Stimulated activated naive B cell treated with anti-CD40 and anti-IgM and Interleukin-4, amounts not matched to agents 10 μg/mL and 1 μg/mL and 100 μg/mL, for 72 hours (primary cell): Measurements from ENCODE around the gene ATF1.
A peak's percentile ranks its signal among the peaks of the same experiment; 100 is the strongest.
"Not testable (repeated sequence)": the region's sequence is repeated elsewhere in the genome, so short reads cannot be mapped to it uniquely, and the experiment has no call there.

Experiments
- ATAC-seq, 2 donors: fragments of 150-1000 bp; cut with Tn5 transposase; replicated peaks; 2 replicates each; pipeline ENCODE4 v1.10.0; 2021; ENCODE audit warnings: moderate library complexity in 1 of 2
- DNase-seq: peaks from one replicate; pipeline ENCODE4 v3.0.0; 2021
- H3K27ac Mint-ChIP-seq: one replicate; pipeline ENCODE4 v1.8.0; 2022; ENCODE audit warnings: mild to moderate bottlenecking, mixed read lengths
- H3K27me3 Mint-ChIP-seq, 2 donors: one replicate each; pipeline ENCODE4 v1.8.0; 2022; ENCODE audit warnings: mixed read lengths in 2 of 2
- H3K36me3 Mint-ChIP-seq, 2 donors: one replicate each; pipeline ENCODE4 v1.8.0; 2022; ENCODE audit warnings: mixed read lengths in 2 of 2, mild to moderate bottlenecking in 1 of 2
- H3K4me1 Mint-ChIP-seq, 2 donors: one replicate each; pipeline ENCODE4 v1.8.0; 2022; ENCODE audit warnings: mixed read lengths in 2 of 2, mild to moderate bottlenecking in 1 of 2
- H3K4me3 Mint-ChIP-seq, 2 donors: one replicate each; pipeline ENCODE4 v1.8.0; 2022; ENCODE audit warnings: mild to moderate bottlenecking in 2 of 2, mixed read lengths in 2 of 2, moderate library complexity in 1 of 2
- H3K9me3 Mint-ChIP-seq, 2 donors: one replicate each; pipeline ENCODE4 v1.8.0; 2022; ENCODE audit warnings: mixed read lengths in 2 of 2, mild to moderate bottlenecking in 1 of 2

Gene ATF1

DNA sequence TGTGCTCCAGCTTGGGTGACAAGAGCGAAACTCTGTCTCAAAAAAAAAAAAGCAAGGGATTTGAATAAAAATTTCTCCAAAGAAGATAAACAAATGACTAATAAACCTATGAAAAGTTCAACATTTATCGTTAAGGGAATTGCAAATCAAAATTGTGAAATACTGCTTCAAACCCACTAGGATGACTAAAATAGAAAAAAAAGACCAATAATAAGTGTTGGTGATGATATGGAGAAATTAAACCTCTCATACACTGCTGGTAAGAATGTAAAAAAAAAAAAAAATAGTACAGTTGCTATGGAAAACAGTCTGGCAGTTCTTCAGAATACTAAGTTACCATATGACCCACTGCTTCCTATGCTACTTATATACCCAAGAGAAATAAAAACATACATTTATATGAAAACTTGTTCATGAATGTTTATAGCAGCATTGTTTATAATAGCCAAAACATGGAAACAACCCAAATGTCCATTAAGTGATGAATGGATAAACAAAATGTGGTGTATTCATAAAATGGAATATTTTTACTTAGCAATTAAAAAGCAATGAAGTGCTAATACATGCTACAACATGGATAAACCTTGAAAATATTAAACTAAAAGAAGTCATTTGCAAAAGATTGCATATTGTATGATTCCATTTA, 39.5 kb downstream of the ATF1 start:
- Mint-ChIP-seq H3K9me3 (peaks cover 5% of the 10 kb centered on the region in 2 donors), H3K4me3 (no peak overlapping the region), H3K27me3 (no peaks in the 10 kb centered on the region), H3K27ac (no peak overlapping the region), H3K36me3 (peaks cover 34 to 35% of the 10 kb centered on the region in 2 donors), H3K4me1 (no peaks in the 10 kb centered on the region)
- DNase-seq (no peak), ATAC-seq (no peak)

DNA sequence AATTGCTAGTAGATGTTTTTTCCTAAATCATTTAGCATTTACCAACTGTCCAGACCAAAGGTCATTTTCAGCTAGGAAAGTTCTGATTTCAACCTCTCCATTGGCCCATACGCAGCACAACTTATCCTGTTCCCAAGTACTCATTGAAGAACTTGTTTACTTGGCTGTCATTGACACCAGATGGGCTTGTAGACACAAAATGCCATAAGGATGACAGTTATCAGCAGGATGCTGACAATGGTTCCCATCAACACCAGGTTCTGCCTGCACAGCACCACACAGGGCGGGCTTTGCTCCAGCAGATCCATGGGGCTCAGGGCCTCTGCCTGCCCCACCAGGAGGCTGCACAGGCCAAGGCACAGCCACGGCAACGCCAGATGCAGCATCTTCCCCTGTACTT, 42.3 kb downstream of the ATF1 start:
- H3K36me3 Mint-ChIP-seq = peaks cover 14 to 20% of the 10 kb centered on the region in 2 donors
- H3K27ac Mint-ChIP-seq = no peak overlapping the region
- ATAC-seq = no peak

DNA sequence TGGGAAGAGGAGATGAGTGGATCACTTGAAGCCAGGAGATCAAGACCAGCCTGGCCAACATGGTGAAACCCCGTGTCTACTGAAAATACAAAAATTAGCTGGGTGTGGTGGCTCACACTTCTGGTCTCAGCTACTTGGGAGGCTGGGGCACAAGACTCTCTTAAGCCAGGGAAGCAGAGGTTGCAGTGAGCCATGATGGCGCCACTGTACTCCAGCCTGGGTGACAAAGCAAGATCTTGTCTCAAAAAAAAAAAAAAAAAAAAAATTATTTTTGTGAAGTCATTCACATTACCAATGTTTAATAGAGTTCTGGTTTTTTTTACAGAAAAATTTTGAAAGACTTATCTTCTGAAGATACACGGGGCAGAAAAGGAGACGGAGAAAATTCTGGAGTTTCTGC, 45.2 kb downstream of the ATF1 start:
- not testable (repeated sequence) for ATAC-seq

More for the DNA sequence above, 42.3 kb downstream of the ATF1 start:
- no peak for DNase-seq
- Mint-ChIP-seq H3K9me3 (no peaks in the 10 kb centered on the region), H3K27me3 (no peaks in the 10 kb centered on the region), H3K4me3 (no peak overlapping the region), H3K4me1 (no peaks in the 10 kb centered on the region)

DNA sequence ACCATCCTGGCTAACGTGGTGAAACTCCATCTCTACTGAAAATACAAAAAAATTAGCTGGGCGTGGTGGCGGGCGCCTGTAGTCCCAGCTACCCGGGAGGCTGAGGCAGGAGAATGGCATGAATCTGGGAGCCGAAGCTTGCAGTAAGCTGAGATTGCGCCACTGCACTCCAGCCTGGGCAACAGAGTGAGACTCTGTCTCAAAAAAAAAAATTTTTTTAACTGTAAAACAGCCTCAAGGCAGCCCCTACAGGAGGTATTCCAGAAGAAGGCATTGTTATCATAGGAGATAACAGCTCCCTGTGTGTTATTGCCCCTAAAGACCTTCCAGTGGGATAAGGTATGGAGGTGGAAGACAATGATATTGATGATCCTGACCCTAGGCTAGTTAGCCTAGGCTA, 51.0 kb downstream of the ATF1 start:
- H3K36me3 Mint-ChIP-seq = peaks cover 35 to 43% of the 10 kb centered on the region in 2 donors
- H3K9me3 Mint-ChIP-seq, DNase-seq, H3K4me1 Mint-ChIP-seq, H3K27me3 Mint-ChIP-seq, ATAC-seq, H3K27ac Mint-ChIP-seq, H3K4me3 Mint-ChIP-seq: not testable (repeated sequence)

More for the DNA sequence above, 45.2 kb downstream of the ATF1 start:
- H3K27me3 Mint-ChIP-seq, H3K27ac Mint-ChIP-seq, DNase-seq, H3K9me3 Mint-ChIP-seq, H3K4me1 Mint-ChIP-seq, H3K4me3 Mint-ChIP-seq: not testable (repeated sequence)
- H3K36me3 Mint-ChIP-seq = peaks cover 18 to 21% of the 10 kb centered on the region in 2 donors

DNA sequence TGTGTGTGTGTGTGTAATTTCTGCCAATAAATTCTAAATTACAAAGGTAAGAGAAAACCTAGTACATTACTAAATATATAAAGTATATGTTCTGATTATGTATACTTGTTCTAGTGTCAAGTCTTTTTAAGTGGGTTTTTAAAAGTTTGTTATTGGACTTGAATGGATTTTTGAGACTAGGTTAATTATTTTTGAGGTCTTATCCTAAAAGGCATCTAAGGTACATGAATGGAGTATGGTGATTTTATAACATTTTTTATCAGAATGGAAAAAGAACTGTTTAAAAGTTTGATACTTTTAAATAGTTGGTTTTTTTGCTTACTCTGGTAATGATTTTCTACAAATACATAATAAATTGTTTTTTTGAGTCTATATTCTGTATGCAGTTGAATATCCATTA, 56.3 kb downstream of the ATF1 start:
- H3K4me3 Mint-ChIP-seq = no peak overlapping the region
- no peak for DNase-seq
- H3K4me1 Mint-ChIP-seq = peaks cover 2 to 8% of the 10 kb centered on the region in 2 donors
- no peak overlapping the region for H3K27ac Mint-ChIP-seq
- ATAC-seq = no peak
- peaks cover 22 to 27% of the 10 kb centered on the region in 2 donors for H3K36me3 Mint-ChIP-seq
- no peaks in the 10 kb centered on the region for H3K27me3 Mint-ChIP-seq
- H3K9me3 Mint-ChIP-seq = no peaks in the 10 kb centered on the region

DNA sequence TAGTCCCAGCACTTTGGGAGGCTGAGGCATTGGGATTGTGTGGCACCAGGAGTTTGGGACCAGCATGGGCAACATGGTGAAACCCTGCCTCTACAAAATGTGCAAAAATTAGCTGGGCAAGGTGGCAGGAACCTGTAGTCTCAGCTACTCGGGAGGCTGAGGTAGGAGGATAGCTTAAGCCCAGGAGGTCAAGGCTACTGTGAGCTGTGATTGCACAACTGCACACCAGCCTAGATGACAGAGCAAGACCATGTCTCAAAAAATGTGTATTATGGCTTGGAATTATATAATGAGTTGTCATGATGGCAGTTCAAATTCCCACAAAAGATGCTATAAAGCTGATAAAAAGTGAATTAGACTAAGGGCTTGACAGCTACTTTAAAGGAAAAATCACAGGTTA, 58.2 kb downstream of the ATF1 start:
- Mint-ChIP-seq H3K4me1 (peaks cover 2 to 13% of the 10 kb centered on the region in 2 donors), H3K36me3 (peaks cover 13 to 14% of the 10 kb centered on the region in 2 donors), H3K4me3 (no peak overlapping the region), H3K27ac (no peak overlapping the region), H3K9me3 (no peaks in the 10 kb centered on the region), H3K27me3 (no peaks in the 10 kb centered on the region)
- ATAC-seq = no peak
- DNase-seq = no peak

DNA sequence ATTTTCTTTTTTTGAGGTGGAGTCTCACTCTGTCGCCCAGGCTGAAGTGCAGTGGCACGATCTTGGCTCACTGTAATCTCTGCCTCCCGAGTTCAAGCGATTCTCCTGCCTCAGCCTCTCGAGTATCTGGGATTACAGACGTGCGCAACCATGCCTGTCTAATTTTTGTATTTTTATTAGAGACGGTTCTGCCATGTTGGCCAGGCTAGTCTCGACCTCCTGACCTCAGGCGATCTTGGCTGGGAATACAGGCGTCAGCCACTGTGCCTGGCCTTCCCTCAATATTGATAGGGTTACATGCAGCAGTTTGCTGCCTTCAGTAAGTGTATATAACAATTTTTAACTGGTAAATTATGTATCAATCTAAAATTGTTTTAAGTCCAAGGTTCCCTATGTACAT, 59.8 kb downstream of the ATF1 start:
- H3K27ac Mint-ChIP-seq, DNase-seq, H3K4me3 Mint-ChIP-seq, ATAC-seq, H3K36me3 Mint-ChIP-seq, H3K9me3 Mint-ChIP-seq, H3K27me3 Mint-ChIP-seq: not testable (repeated sequence)
- H3K4me1 Mint-ChIP-seq = peaks cover 2 to 13% of the 10 kb centered on the region in 2 donors

DNA sequence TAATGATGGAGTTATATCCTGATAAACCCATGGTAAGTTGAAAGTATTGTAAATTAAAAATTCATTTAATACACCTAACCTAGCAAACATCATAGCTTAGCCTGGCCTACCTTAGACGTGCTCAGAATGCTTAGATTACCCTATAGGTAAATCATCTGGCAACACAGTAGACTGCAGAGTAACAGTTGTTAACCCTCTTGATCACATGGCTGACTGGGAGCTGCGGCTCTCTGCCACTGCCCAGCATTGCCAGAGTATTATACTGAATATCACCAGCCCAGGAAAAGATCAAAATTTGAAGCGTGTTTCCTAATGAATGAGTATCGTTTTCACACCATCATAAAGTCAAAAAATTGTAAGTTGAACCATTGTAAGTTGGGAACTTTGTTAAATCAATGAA, 61.0 kb downstream of the ATF1 start:
- no peaks in the 10 kb centered on the region for H3K9me3 Mint-ChIP-seq
- peaks cover 2 to 13% of the 10 kb centered on the region in 2 donors for H3K4me1 Mint-ChIP-seq
- H3K36me3 Mint-ChIP-seq = no peaks in the 10 kb centered on the region
- DNase-seq = no peak
- no peaks in the 10 kb centered on the region for H3K27me3 Mint-ChIP-seq
- peak overlapping the region; percentile 47 for H3K27ac Mint-ChIP-seq
- H3K4me3 Mint-ChIP-seq = no peak overlapping the region
- no peak for ATAC-seq

DNA sequence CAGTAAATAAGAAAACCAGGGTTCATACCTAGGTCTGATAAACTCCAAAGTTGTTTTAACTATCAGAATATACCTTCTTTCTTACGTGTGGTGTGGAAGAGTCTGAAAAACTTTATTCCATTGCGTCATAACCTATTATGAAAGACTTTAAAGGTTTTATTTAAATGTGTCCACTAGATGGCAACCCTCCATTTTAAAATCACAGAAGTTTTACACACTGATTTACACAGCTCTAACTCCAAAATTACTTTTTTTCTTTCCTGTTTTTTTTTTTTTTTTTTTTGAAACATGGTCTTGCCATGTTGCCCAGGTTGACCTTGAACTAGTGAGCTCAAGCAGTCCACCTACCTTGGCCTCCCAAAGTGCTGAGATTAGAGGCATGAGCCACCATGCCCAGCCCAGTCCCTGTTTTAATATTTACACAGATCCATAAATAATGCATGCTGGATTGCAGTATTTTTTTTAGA, 61.5 kb downstream of the ATF1 start:
- H3K27ac Mint-ChIP-seq = no peak overlapping the region
- no peaks in the 10 kb centered on the region for H3K9me3 Mint-ChIP-seq
- peaks cover 2 to 13% of the 10 kb centered on the region in 2 donors for H3K4me1 Mint-ChIP-seq
- no peak overlapping the region for H3K4me3 Mint-ChIP-seq
- peak; percentile 70 to 72 for ATAC-seq
- no peaks in the 10 kb centered on the region for H3K27me3 Mint-ChIP-seq
- no peak for DNase-seq
- H3K36me3 Mint-ChIP-seq = no peaks in the 10 kb centered on the region

DNA sequence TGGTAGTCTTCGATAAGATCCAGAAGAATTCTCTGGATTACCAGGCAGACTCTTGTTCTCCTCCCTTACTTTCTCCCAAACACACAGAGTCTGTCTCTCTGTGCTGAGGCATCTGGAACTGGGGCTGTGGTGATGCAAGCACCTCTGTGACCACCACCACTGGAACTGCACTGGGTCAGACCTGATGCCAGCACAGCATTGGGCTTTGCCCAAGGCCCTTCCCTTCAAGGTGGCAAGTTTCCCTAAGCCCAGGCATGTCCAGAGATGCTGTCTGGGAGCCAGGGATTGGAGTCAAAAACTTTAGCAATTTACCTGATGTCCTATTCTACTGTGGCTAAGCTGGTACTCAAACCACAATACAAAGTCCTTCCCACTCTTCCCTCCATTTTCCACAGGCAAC, 64.2 kb downstream of the ATF1 start:
- peaks cover under 1% of the 10 kb centered on the region in 2 donors for H3K36me3 Mint-ChIP-seq
- H3K4me1 Mint-ChIP-seq = peaks cover 2 to 13% of the 10 kb centered on the region in 2 donors
- H3K9me3 Mint-ChIP-seq = peaks cover 3 to 6% of the 10 kb centered on the region in 2 donors
- no peak overlapping the region for H3K4me3 Mint-ChIP-seq
- DNase-seq (no peak), ATAC-seq (no peak)
- no peak overlapping the region for H3K27ac Mint-ChIP-seq
- H3K27me3 Mint-ChIP-seq = no peaks in the 10 kb centered on the region

DNA sequence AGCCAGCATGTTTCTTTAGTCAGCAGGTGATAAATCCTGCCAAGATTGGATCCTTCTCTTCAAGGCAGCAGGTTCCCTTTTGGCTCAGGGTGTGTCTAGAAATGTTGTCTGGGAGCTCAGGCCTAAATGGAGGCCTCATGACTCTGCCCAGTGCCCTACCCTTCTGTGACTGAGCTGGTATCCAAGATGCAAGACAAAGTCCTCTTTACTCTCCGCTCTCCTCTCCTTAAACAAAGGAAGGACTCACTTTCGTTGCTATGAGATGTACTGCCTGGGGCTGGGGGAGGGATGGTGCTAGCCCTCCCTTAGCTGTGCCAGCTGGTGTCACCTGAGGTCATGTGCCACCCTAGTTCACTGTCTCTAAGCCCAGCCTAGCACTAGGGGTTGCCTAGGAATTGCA, 65.0 kb downstream of the ATF1 start:
- Mint-ChIP-seq H3K27ac (no peak overlapping the region), H3K9me3 (peaks cover 9 to 12% of the 10 kb centered on the region in 2 donors), H3K27me3 (no peaks in the 10 kb centered on the region), H3K4me3 (no peak overlapping the region), H3K36me3 (peaks cover 7 to 8% of the 10 kb centered on the region in 2 donors), H3K4me1 (peaks cover 2 to 13% of the 10 kb centered on the region in 2 donors)
- DNase-seq (no peak), ATAC-seq (no peak)

DNA sequence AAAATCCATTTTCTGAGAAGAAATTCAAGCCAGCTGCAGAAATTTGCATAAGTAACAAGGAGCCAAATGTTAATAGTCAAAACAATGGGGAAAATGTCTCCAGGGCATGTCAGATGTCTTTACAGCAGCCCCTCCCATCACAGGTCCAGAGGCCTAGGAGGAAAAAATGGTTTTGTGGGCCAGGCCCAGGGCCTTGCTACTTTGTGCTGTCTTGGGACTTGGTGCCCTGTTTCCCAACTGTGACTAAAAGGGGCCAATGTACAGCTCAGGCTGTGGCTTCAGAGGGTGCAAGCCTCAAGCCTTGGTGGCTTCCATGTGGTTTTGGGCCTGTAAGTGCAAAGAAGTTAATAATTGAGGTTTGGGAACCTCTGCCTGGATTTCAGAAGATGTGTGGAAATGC, 69.9 kb downstream of the ATF1 start:
- not testable (repeated sequence) for DNase-seq, H3K4me3 Mint-ChIP-seq, H3K4me1 Mint-ChIP-seq, ATAC-seq, H3K27ac Mint-ChIP-seq, H3K27me3 Mint-ChIP-seq
- peaks cover 24 to 27% of the 10 kb centered on the region in 2 donors for H3K9me3 Mint-ChIP-seq
- peaks cover 14% of the 10 kb centered on the region in 2 donors for H3K36me3 Mint-ChIP-seq

DNA sequence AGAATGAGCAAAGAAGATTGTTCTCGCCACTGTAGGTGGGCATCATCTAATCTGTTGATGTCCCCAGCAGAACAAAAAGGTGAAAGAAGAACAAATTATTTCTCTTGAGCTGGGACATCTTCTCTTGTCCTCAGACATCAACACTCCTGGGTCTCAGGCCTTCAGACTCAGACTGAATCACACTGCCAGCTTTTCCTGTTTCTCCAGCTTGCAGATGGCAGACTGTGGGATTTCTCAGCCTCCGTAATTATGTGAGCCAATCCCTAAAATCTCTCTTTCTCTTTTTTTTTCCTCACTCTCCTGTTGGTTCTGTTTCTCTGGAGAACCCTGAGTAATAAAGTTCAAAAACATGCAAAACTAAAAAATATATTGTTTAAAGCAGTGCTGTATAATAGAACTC, 75.1 kb downstream of the ATF1 start:
- DNase-seq (no peak), ATAC-seq (no peak)
- Mint-ChIP-seq H3K4me1 (no peaks in the 10 kb centered on the region), H3K27me3 (peaks cover 0 to 7% of the 10 kb centered on the region in 2 donors), H3K27ac (no peak overlapping the region), H3K4me3 (no peak overlapping the region), H3K9me3 (peaks cover 17 to 27% of the 10 kb centered on the region in 2 donors), H3K36me3 (peaks cover 5 to 15% of the 10 kb centered on the region in 2 donors)

DNA sequence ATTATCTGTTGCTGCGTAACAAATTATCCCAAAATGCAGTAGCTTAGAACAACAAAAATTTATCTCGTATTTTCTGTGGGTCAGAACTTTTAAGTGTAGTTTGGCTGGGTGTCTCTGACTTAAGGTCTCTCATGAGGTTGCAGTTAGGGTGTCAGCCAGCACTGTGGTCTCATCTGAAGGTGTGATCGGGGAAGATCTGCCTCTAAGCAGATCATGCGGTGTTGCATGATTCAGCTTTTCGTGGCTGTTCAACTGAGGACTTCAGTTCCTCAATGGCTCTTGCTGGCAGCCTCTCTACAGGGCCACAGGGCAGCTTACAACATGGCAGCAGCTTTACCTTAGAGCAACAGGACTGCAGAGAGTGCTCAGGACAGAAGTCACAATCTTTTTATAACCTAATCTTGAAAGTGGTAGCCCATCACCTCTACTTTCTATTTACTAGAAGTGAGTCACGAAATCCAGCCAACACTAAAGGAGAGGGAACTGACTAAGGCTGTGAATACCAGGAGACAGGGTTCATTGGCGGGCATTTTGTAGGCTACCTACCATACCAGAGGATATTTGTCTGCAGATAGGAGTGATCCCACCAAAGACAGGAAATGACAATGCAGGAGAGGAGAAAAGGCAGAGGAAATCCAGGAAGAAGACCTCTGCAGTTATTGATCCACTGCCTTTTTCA, 77.0 kb downstream of the ATF1 start:
- no peak for ATAC-seq
- no peaks in the 10 kb centered on the region for H3K4me1 Mint-ChIP-seq

More for the DNA sequence above, 77.0 kb downstream of the ATF1 start:
- Mint-ChIP-seq H3K27ac (peak overlapping the region; percentile 27), H3K27me3 (peaks cover 0 to 7% of the 10 kb centered on the region in 2 donors), H3K36me3 (peaks cover 0 to 10% of the 10 kb centered on the region in 2 donors), H3K9me3 (peaks cover 7 to 11% of the 10 kb centered on the region in 2 donors), H3K4me3 (no peak overlapping the region)
- DNase-seq = no peak
